Calu3 (cell line): ENCODE measurements around the gene METTL23. TPM values are rescaled to one million over a fixed set of nuclear protein-coding genes. Genes with fewer than 3 reads are reported as not detected.

Experiments
- BruUV-seq: library from RNA; stranded (reverse); fragments of 400-500 nt; replicated peaks from 2 replicates; lab custom pipeline; 2021; lab: Mats Ljungman, UMichigan
- CTCF ChIA-PET: fragments of 300-600 bp; sonication (Branson Sonifier 250); formaldehyde crosslinking; loops from one replicate; lab custom pipeline; 2022; ENCODE audit warnings: antibody characterized with exemption; lab: Charles Lee
- DNase-seq: peaks from one replicate; pipeline ENCODE4 v3.0.0; 2022
- H3K27ac Mint-ChIP-seq: one replicate; pipeline ENCODE4 v1.8.0; 2022; ENCODE audit warnings: mixed read lengths; ENCODE audit not compliant: unreplicated experiment
- H3K27me3 Mint-ChIP-seq: one replicate; pipeline ENCODE4 v1.8.0; 2022; ENCODE audit warnings: mixed read lengths; ENCODE audit not compliant: unreplicated experiment
- H3K36me3 Mint-ChIP-seq: one replicate; pipeline ENCODE4 v1.8.0; 2022; ENCODE audit warnings: mild to moderate bottlenecking, moderate library complexity, mixed read lengths; ENCODE audit not compliant: insufficient read depth, unreplicated experiment
- H3K4me1 Mint-ChIP-seq: one replicate; pipeline ENCODE4 v1.8.0; 2022; ENCODE audit warnings: mild to moderate bottlenecking, low read depth, mixed read lengths; ENCODE audit not compliant: unreplicated experiment
- H3K4me3 Mint-ChIP-seq: one replicate; pipeline ENCODE4 v1.8.0; 2022; ENCODE audit warnings: mild to moderate bottlenecking, low read depth, moderate library complexity, mixed read lengths; ENCODE audit not compliant: unreplicated experiment
- H3K9me3 Mint-ChIP-seq: one replicate; pipeline ENCODE4 v1.8.0; 2022; ENCODE audit warnings: low read depth, mixed read lengths; ENCODE audit not compliant: unreplicated experiment
- CTCF ChIP-seq: fragments of 200-600 bp; IDR thresholded peaks from one replicate; pipeline ENCODE4 v1.8.0; 2022; ENCODE audit warnings: antibody characterized with exemption; ENCODE audit not compliant: unreplicated experiment
- intact Hi-C: fragments of 100-400 bp; cut with micrococcal nuclease; formaldehyde crosslinking; loops from one replicate; pipeline ENCODE4 v1.10.0; 2022; ENCODE audit not compliant: unreplicated experiment
- total RNA-seq: library from RNA; stranded (reverse); gene quantifications from 2 replicates; pipeline ENCODE4 v1.2.3, GENCODE V29; 2022

METTL23 gene
- total RNA-seq, 1 experiment from 2014 or later = 58.1 TPM

GRCh38 chr17:76718516-76718915 lies 8.1 kb upstream of the METTL23 start:
- no peak for TF ChIP-seq CTCF
- intact Hi-C loops = loop anchor here (10.0 kb wide), 1 partner anchor 74 kb away; the partner anchor contains the start of gene ST6GALNAC1
- no peak for DNase-seq
- Mint-ChIP-seq H3K27me3 (no peaks in the 10 kb centered on the region), H3K36me3 (peaks cover 77% of the 10 kb centered on the region), H3K4me1 (peaks cover 13% of the 10 kb centered on the region), H3K27ac (no peak overlapping the region), H3K9me3 (no peaks in the 10 kb centered on the region), H3K4me3 (no peak overlapping the region)
- BruUV-seq = no TSS peak
- CTCF ChIA-PET = no interaction called here

- TF ChIP-seq CTCF = no peak
- BruUV-seq = no TSS peak
- H3K9me3 Mint-ChIP-seq = no peaks in the 10 kb centered on the region
- H3K27ac Mint-ChIP-seq = no peak overlapping the region
- DNase-seq = no peak
- no peak overlapping the region for H3K4me3 Mint-ChIP-seq
- peaks cover 1% of the 10 kb centered on the region for H3K4me1 Mint-ChIP-seq
- CTCF ChIA-PET = no interaction called here
- peaks cover 83% of the 10 kb centered on the region for H3K36me3 Mint-ChIP-seq
- no peaks in the 10 kb centered on the region for H3K27me3 Mint-ChIP-seq
- intact Hi-C loops = no loop called here
These were observed 6.4 kb upstream of the METTL23 start for GRCh38 chr17:76720211-76720610.

GRCh38 chr17:76720941-76721340 lies 5.7 kb upstream of the METTL23 start:
- Mint-ChIP-seq H3K4me3 (no peak overlapping the region), H3K27me3 (no peaks in the 10 kb centered on the region), H3K4me1 (no peaks in the 10 kb centered on the region), H3K9me3 (no peaks in the 10 kb centered on the region), H3K36me3 (peaks cover 83% of the 10 kb centered on the region), H3K27ac (no peak overlapping the region)
- no TSS peak for BruUV-seq
- DNase-seq = no peak
- TF ChIP-seq CTCF = no peak
- CTCF ChIA-PET = no interaction called here
- intact Hi-C loops = no loop called here

- no TSS peak for BruUV-seq
- H3K9me3 Mint-ChIP-seq = no peaks in the 10 kb centered on the region
- no peak overlapping the region for H3K27ac Mint-ChIP-seq
- CTCF ChIA-PET = no interaction called here
- H3K36me3 Mint-ChIP-seq = peaks cover 86% of the 10 kb centered on the region
- TF ChIP-seq CTCF = no peak
- no peaks in the 10 kb centered on the region for H3K27me3 Mint-ChIP-seq
- DNase-seq = no peak
- H3K4me3 Mint-ChIP-seq = no peak overlapping the region
- intact Hi-C loops = no loop called here
- H3K4me1 Mint-ChIP-seq = no peaks in the 10 kb centered on the region
These were observed 5.2 kb upstream of the METTL23 start for GRCh38 chr17:76721463-76721862.
